ENCODE measurements around the gene MACROH2A2. TPM values are rescaled to one million over a fixed set of nuclear protein-coding genes. Genes with fewer than 3 reads are reported as not detected.

The MACROH2A2 gene
- total RNA-seq, 1 donor from 2014 or later = 25.5 TPM

- Histone ChIP-seq H3K79me2 (ENCODE audit: insufficient read depth, low read length) (no peaks in the 10 kb centered on the region), H3K9me3 (ENCODE audit: insufficient read depth, low read depth, low read length) (no peaks in the 10 kb centered on the region), H3K27me3 (ENCODE audit: insufficient read depth, low read length) (no peaks in the 10 kb centered on the region), H4K20me1 (ENCODE audit: insufficient read depth, low read length) (peaks cover 3% of the 10 kb centered on the region), H2AFZ (ENCODE audit: low read depth, low read length) (no peak overlapping the region), H3K27ac (ENCODE audit: low read depth, low read length) (no peak overlapping the region), H3K36me3 (ENCODE audit: insufficient read depth, low read length) (no peaks in the 10 kb centered on the region), H3K9ac (ENCODE audit: low read length) (no peak overlapping the region), H3K4me3 (ENCODE audit: insufficient read depth, low read depth, low read length) (no peak overlapping the region), H3K4me1 (ENCODE audit: insufficient read depth, low read length) (no peaks in the 10 kb centered on the region), H3K4me2 (ENCODE audit: low read length) (no peak overlapping the region)
- DNase-seq (ENCODE audit: low read depth) (no peak), FAIRE-seq (no peak)
- H3K9me3 Mint-ChIP-seq (ENCODE audit: unreplicated experiment) = peaks cover 4% of the 10 kb centered on the region
- no peak overlapping the region for H3K27ac Mint-ChIP-seq (ENCODE audit: unreplicated experiment)
- no peak for TF ChIP-seq EZH2 (IDR thresholded peaks at IDR 0.05; ENCODE audit: insufficient read depth, low read length)
- peaks cover 27% of the 10 kb centered on the region for H3K36me3 Mint-ChIP-seq (ENCODE audit: low read depth, unreplicated experiment)
- H3K4me3 Mint-ChIP-seq (ENCODE audit: unreplicated experiment) = no peak overlapping the region
- H3K4me1 Mint-ChIP-seq (ENCODE audit: low read depth, unreplicated experiment) = no peaks in the 10 kb centered on the region
- no peaks in the 10 kb centered on the region for H3K27me3 Mint-ChIP-seq (ENCODE audit: low read depth, unreplicated experiment)
Measured at GRCh38 chr10:70123817-70124216, 71.2 kb downstream of the MACROH2A2 start.

GRCh38 chr10:70124415-70124814 lies 71.8 kb downstream of the MACROH2A2 start:
- Histone ChIP-seq H4K20me1 (ENCODE audit: insufficient read depth, low read length) (peaks cover 3% of the 10 kb centered on the region), H3K27me3 (ENCODE audit: insufficient read depth, low read length) (no peaks in the 10 kb centered on the region), H3K27ac (ENCODE audit: low read depth, low read length) (no peak overlapping the region), H3K9ac (ENCODE audit: low read length) (no peak overlapping the region), H3K4me3 (ENCODE audit: insufficient read depth, low read depth, low read length) (no peak overlapping the region), H3K36me3 (ENCODE audit: insufficient read depth, low read length) (no peaks in the 10 kb centered on the region), H3K4me2 (ENCODE audit: low read length) (no peak overlapping the region), H3K9me3 (ENCODE audit: insufficient read depth, low read depth, low read length) (no peaks in the 10 kb centered on the region), H3K4me1 (ENCODE audit: insufficient read depth, low read length) (no peaks in the 10 kb centered on the region), H2AFZ (ENCODE audit: low read depth, low read length) (no peak overlapping the region), H3K79me2 (ENCODE audit: insufficient read depth, low read length) (no peaks in the 10 kb centered on the region)
- TF ChIP-seq CTCF (IDR thresholded peaks at IDR 0.05; ENCODE audit: insufficient read depth, low read depth, low read length) = no peak
- TF ChIP-seq EZH2 (IDR thresholded peaks at IDR 0.05; ENCODE audit: insufficient read depth, low read length) = no peak
- peaks cover 4% of the 10 kb centered on the region for H3K9me3 Mint-ChIP-seq (ENCODE audit: unreplicated experiment)
- no peaks in the 10 kb centered on the region for H3K4me1 Mint-ChIP-seq (ENCODE audit: low read depth, unreplicated experiment)
- no peak overlapping the region for H3K4me3 Mint-ChIP-seq (ENCODE audit: unreplicated experiment)
- DNase-seq (ENCODE audit: low read depth) = no peak
- H3K27ac Mint-ChIP-seq (ENCODE audit: unreplicated experiment) = no peak overlapping the region
- FAIRE-seq = no peak
- no peaks in the 10 kb centered on the region for H3K27me3 Mint-ChIP-seq (ENCODE audit: low read depth, unreplicated experiment)
- peaks cover 22% of the 10 kb centered on the region for H3K36me3 Mint-ChIP-seq (ENCODE audit: low read depth, unreplicated experiment)

- Mint-ChIP-seq H3K27ac (ENCODE audit: unreplicated experiment) (no peak overlapping the region), H3K27me3 (ENCODE audit: low read depth, unreplicated experiment) (no peaks in the 10 kb centered on the region), H3K36me3 (ENCODE audit: low read depth, unreplicated experiment) (peaks cover 19% of the 10 kb centered on the region), H3K4me3 (ENCODE audit: unreplicated experiment) (no peak overlapping the region), H3K9me3 (ENCODE audit: unreplicated experiment) (peaks cover 4% of the 10 kb centered on the region), H3K4me1 (ENCODE audit: low read depth, unreplicated experiment) (no peaks in the 10 kb centered on the region)
- DNase-seq (ENCODE audit: low read depth) (no peak), FAIRE-seq (no peak)
- H3K4me3 ChIP-seq (ENCODE audit: insufficient read depth, low read depth, low read length) = no peak overlapping the region
- TF ChIP-seq CTCF (IDR thresholded peaks at IDR 0.05; ENCODE audit: insufficient read depth, low read depth, low read length) (no peak), EZH2 (IDR thresholded peaks at IDR 0.05; ENCODE audit: insufficient read depth, low read length) (no peak)
- no peak overlapping the region for H3K27ac ChIP-seq (ENCODE audit: low read depth, low read length)
- H2AFZ ChIP-seq (ENCODE audit: low read depth, low read length) = no peak overlapping the region
- H3K9me3 ChIP-seq (ENCODE audit: insufficient read depth, low read depth, low read length) = no peaks in the 10 kb centered on the region
- H4K20me1 ChIP-seq (ENCODE audit: insufficient read depth, low read length) = peaks cover 3% of the 10 kb centered on the region
- H3K27me3 ChIP-seq (ENCODE audit: insufficient read depth, low read length) = no peaks in the 10 kb centered on the region
- H3K36me3 ChIP-seq (ENCODE audit: insufficient read depth, low read length) = no peaks in the 10 kb centered on the region
- H3K9ac ChIP-seq (ENCODE audit: low read length) = no peak overlapping the region
- no peaks in the 10 kb centered on the region for H3K79me2 ChIP-seq (ENCODE audit: insufficient read depth, low read length)
- no peak overlapping the region for H3K4me2 ChIP-seq (ENCODE audit: low read length)
- H3K4me1 ChIP-seq (ENCODE audit: insufficient read depth, low read length) = no peaks in the 10 kb centered on the region
Measured at GRCh38 chr10:70124918-70125317, 72.3 kb downstream of the MACROH2A2 start.

Data from astrocyte (in vitro differentiated cells and primary cell).